ENCODE results near the gene CCDC86. TPM values are rescaled to one million over a fixed set of nuclear protein-coding genes. Genes with fewer than 3 reads are reported as not detected.

The CCDC86 gene
- total RNA-seq, 2 experiments from 2014 or later = 8.0 to 9.0 TPM

- no peaks in the 10 kb centered on the region for H3K36me3 Mint-ChIP-seq (ENCODE audit: low read depth)
- Histone ChIP-seq H3K27me3 (ENCODE audit: control insufficient read depth in 1 of 2, insufficient read depth in 2 of 2, low read length in 2 of 2) (peaks cover 0 to 4% of the 10 kb centered on the region in 2 experiments), H3K27ac (ENCODE audit: low read depth in 1 of 2, low read length in 2 of 2) (no peak overlapping the region), H3K4me1 (ENCODE audit: insufficient read depth, low read length) (no peaks in the 10 kb centered on the region), H3K4me3 (ENCODE audit: low read length) (no peak overlapping the region), H3K9me3 (ENCODE audit: control insufficient read depth in 1 of 2, insufficient read depth in 1 of 2, low read length in 2 of 2) (peaks cover 0 to 4% of the 10 kb centered on the region in 2 experiments), H3K36me3 (ENCODE audit: insufficient read depth, low read length) (no peaks in the 10 kb centered on the region)
- ATAC-seq (ENCODE audit: poor library complexity) = no peak
- ChIA-PET CTCF (no interaction called here), POLR2A (no interaction called here)
- H3K27me3 Mint-ChIP-seq = peaks cover 9% of the 10 kb centered on the region
- H3K9me3 Mint-ChIP-seq = no peaks in the 10 kb centered on the region
- TF ChIP-seq CTCF (IDR thresholded peaks at IDR 0.05) = no peak
- H3K4me1 Mint-ChIP-seq (ENCODE audit: low read depth) = no peaks in the 10 kb centered on the region
- intact Hi-C loops (cut with DNase I, micrococcal nuclease) = no loop called here
- H3K27ac Mint-ChIP-seq = no peak overlapping the region
- no peak overlapping the region for H3K4me3 Mint-ChIP-seq
- DNase-seq = no peak
Observed at GRCh38 chr11:60797846-60798630, 43.9 kb upstream of the CCDC86 start.

- intact Hi-C loops (cut with DNase I, micrococcal nuclease) = no loop called here
- Mint-ChIP-seq H3K4me3 (no peak overlapping the region), H3K36me3 (ENCODE audit: low read depth) (no peaks in the 10 kb centered on the region), H3K27ac (no peak overlapping the region), H3K9me3 (no peaks in the 10 kb centered on the region), H3K4me1 (ENCODE audit: low read depth) (no peaks in the 10 kb centered on the region), H3K27me3 (peaks cover 12% of the 10 kb centered on the region)
- peaks cover 0 to 4% of the 10 kb centered on the region in 2 experiments for H3K9me3 ChIP-seq (ENCODE audit: control insufficient read depth in 1 of 2, insufficient read depth in 1 of 2, low read length in 2 of 2)
- DNase-seq (no peak), ATAC-seq (ENCODE audit: poor library complexity) (no peak)
- no peaks in the 10 kb centered on the region for H3K4me1 ChIP-seq (ENCODE audit: insufficient read depth, low read length)
- H3K36me3 ChIP-seq (ENCODE audit: insufficient read depth, low read length) = no peaks in the 10 kb centered on the region
- H3K4me3 ChIP-seq (ENCODE audit: low read length) = no peak overlapping the region
- POLR2A ChIA-PET = no interaction called here
- H3K27me3 ChIP-seq (ENCODE audit: control insufficient read depth in 1 of 2, insufficient read depth in 2 of 2, low read length in 2 of 2) = peaks cover 0 to 4% of the 10 kb centered on the region in 2 experiments
- CTCF ChIA-PET = no interaction called here
- no peak for TF ChIP-seq CTCF (IDR thresholded peaks at IDR 0.05)
- no peak overlapping the region for H3K27ac ChIP-seq (ENCODE audit: low read depth in 1 of 2, low read length in 2 of 2)
Observed at GRCh38 chr11:60798631-60799030, 43.3 kb upstream of the CCDC86 start.

- DNase-seq = no peak
- H3K36me3 ChIP-seq (ENCODE audit: insufficient read depth, low read length) = no peaks in the 10 kb centered on the region
- Mint-ChIP-seq H3K4me3 (no peak overlapping the region), H3K9me3 (no peaks in the 10 kb centered on the region), H3K4me1 (ENCODE audit: low read depth) (no peaks in the 10 kb centered on the region), H3K27ac (no peak overlapping the region), H3K36me3 (ENCODE audit: low read depth) (no peaks in the 10 kb centered on the region), H3K27me3 (peaks cover 15% of the 10 kb centered on the region)
- no peak overlapping the region for H3K4me3 ChIP-seq (ENCODE audit: low read length)
- intact Hi-C loops (cut with DNase I, micrococcal nuclease) = no loop called here
- ATAC-seq (ENCODE audit: poor library complexity) = no peak
- H3K27me3 ChIP-seq (ENCODE audit: control insufficient read depth in 1 of 2, insufficient read depth in 2 of 2, low read length in 2 of 2) = peaks cover 0 to 4% of the 10 kb centered on the region in 2 experiments
- ChIA-PET CTCF (no interaction called here), POLR2A (no interaction called here)
- TF ChIP-seq CTCF (IDR thresholded peaks at IDR 0.05) = no peak
- no peaks in the 10 kb centered on the region for H3K4me1 ChIP-seq (ENCODE audit: insufficient read depth, low read length)
- peaks cover 0 to 4% of the 10 kb centered on the region in 2 experiments for H3K9me3 ChIP-seq (ENCODE audit: control insufficient read depth in 1 of 2, insufficient read depth in 1 of 2, low read length in 2 of 2)
- no peak overlapping the region for H3K27ac ChIP-seq (ENCODE audit: low read depth in 1 of 2, low read length in 2 of 2)
Observed at GRCh38 chr11:60801194-60801593, 40.7 kb upstream of the CCDC86 start.

Data from CD4-positive, alpha-beta T cell (primary cell).